ENCODE measurements around the gene SPATA32.

- TF ChIP-seq CTCF (IDR thresholded peaks at IDR 0.05) (no peak), POLR2A (IDR thresholded peaks at IDR 0.05) (no peak)
Measured at GRCh38 chr17:45277992-45278391, 16.1 kb upstream of the SPATA32 start.

All from ovary (tissue), 3 donors.